HG03558 (cell line): ENCODE measurements around the gene SIRT7.
"Not testable (repeated sequence)": the region's sequence is repeated elsewhere in the genome, so short reads cannot be mapped to it uniquely, and the experiment has no call there.

Experiments
- ATAC-seq: cut with Tn5 transposase; IDR thresholded peaks from one replicate; pipeline ENCODE4 v1.9.1; 2021; ENCODE audit warnings: moderate number of reproducible peaks; ENCODE audit not compliant: unreplicated experiment; ENCODE audit errors: extremely low read depth

The SIRT7 gene

GRCh38 chr17:81922566-81923301 is 4.8 kb upstream of the SIRT7 start:
- no peak for ATAC-seq

DNA sequence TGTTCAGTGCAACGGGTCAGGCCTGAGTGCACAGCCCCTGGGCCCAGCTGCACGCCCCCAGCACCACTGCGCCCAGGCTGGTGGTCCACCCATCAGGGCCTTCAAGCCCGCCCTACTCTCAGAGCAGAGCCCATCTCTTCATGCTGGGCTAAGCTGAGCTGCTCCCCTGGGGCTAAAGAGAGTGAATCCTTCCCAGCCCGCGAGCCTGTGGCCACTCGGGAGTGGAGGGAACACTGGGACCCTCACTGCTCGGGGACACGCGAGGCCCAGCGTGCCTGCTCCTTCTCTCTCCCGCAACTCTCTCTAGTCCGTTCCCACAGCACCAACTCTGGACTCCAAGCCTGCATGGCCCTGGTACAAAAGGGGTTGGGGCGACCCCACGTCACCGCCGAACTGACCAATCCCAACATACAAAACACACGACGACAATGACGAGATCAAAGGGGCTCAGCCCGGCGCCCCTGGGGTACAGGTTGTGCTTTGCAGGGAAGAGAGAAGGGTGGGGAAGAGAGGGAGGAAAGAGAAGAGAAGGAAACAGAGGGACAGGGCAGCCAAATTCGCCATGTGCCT is 4.1 kb upstream of the SIRT7 start:
- no peak for ATAC-seq

DNA sequence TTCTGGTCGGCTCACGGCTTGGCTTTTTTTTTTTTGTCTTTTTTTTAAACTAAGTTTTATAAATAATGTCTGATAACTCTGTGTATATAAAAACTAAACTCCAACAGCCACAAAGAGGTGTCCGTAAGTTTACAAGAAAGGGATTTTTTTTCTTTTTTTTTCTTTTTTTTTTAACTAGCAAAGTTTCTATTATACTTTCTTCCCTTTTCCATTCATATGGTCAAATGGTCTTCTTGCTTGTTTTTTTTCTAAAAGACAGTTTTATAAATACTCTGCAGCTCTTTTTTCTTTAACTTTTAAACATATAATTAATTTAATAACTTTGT is 3.5 kb upstream of the SIRT7 start:
- no peak for ATAC-seq

- ATAC-seq, result no peak
Observed at GRCh38 chr17:81920612-81921536, 2.9 kb upstream of the SIRT7 start.

DNA sequence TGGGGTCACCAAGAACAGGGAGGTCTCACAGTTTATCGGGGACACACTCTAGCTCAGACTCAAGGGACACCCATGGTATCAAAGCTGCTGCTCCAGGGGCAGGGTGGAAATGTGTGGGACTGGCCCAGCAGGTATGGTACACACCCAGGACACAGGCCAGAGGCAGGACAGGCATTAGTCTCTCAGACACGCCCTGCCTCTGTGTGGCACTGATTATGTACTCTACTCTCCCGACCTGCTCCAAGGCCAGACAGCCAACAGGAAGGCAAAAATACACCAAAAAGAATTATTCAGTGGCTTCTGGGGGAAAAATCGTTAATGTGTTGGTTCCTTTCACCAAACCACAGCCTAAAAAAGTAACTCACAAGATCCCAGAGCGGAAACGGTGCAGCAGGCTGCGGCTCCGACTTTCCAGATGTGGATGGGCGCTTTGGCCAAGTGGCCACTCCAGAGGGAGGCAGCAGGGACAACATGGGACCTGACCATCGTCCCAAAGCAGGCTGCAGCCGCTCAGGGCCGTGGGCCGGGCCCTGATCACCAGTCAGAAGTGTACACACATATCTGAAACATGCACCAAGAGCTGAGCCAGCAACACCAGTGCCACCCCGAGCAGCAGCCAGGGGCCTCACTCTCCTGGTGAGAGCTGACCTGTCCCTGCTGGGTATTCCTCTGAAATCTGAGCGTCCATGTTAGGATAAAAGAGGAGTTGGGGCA is 1.0 kb upstream of the SIRT7 start:
- no peak for ATAC-seq

DNA sequence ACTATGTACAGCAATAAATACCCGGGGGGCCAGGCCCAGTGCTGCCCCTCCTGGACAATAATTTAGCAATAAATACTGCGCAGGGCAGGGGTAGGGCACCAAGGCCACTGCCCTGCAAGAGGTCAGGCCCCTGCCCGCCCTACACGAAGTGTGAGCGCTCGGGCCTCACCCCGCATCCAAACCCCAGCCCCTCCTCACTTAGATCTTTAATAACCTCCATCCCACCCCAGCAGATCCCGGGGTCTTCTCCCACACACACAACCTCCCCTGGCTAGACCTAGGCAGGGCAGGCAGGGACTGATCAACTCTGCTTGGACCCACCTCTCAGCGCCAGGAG is 325 bp upstream of the SIRT7 start:
- not testable (repeated sequence) for ATAC-seq

DNA sequence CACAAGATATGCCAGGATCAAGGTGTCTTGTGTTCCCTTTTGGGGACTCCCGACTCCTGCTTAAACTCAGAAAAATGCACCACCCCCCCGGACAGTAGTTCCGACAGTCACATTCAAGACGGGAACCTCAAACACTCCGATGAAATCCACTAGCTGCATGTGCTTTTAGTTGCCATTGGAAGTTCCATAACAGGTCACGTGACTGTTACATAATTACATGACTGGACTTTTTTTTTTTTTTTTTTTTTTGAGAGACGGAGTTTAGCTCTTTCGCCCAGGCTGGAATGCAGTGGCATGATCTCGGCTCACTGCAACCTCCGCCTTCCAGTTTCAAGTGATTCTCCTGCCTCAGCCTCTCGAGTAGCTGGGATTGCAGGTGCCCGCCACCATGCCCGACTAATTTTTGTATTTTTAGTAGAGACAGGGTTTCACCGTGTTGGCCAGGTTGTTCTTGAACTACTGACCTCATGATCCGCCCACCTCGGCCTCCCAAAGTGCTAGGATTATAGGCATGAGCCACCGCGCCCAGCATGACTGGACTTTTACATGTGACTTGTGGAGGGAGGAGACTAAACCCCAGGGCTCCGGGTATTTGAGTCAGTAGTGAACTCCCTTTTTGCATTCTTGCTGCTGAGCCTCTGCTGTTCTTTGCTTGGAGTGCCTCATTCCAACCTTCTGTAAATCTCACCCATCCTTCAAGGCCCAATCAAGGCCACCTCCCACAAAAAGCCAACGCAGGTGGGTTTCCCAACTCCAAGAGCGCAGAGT is 1.6 kb downstream of the SIRT7 start:
- no peak for ATAC-seq

- ATAC-seq, result no peak
Observed at GRCh38 chr17:81915331-81915730, 2.6 kb downstream of the SIRT7 start.

DNA sequence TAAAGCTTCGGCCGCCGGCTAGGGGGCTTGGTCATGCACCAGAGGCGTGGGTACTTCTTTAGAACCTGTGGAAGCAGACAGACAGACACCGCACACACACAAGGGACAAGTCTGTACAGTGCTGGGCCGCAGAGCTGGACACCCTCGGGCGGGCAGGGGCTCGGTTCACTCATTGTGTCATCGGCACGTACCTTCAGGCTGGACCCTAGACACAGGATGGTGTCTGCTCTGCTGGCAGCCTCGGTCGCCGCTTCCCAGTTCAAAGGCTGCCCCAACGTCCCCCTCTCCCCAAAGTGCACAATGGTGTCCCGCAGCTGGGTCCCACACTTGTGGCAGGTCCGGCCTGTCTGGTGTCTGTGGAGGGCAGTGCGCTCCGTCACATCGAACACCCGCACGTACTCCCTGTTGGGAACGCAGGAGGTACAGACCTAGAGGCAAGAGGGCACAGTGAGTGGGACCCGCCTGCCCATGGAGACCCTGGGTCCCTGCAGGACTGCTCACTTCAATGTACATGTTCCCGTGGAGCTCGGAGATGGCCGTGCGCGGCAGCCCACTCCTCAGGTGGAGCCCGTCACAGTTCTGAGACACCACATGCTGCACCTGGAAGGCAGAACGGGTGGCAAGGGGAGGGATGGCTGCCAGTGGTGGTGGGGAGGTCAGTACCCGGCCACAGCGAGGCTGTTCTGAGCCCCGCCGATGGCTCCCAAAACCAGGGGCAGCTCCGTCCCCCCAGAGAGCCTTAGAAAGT is 3.7 kb downstream of the SIRT7 start:
- ATAC-seq, result no peak

DNA sequence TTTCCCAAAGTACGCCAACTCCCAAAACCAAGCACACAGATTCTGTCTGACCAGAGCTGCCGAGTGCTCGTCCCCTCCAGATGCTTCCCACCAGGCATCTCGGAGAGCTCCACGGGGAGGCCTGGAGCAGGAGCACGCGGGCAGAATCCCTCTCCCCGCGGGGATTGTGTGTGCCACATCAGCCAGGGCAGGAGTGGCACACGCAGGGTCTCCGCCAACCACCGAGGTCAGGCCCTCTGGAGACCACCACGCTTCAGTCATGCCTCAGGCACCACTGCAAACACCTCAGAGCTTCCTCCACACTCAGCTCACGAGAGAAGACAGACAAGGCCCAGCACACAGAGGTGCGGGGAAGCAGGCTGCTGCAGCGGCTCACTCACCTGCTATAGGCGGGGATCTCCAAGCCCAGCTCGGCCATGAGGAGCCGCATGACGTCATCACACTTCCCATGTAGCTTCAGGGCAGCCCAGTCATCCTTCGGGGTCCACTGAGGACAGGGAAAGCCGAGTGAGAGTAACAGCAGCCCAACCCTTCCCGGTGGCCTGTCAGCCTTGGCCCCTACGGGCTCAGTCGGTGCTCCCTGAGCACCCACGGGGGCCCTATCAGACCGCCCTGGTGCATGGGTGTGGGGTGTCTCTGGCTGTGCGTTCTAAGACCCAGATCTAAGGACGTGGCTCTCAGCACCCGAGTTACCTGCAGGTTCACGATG is 4.4 kb downstream of the SIRT7 start:
- ATAC-seq, result no peak

DNA sequence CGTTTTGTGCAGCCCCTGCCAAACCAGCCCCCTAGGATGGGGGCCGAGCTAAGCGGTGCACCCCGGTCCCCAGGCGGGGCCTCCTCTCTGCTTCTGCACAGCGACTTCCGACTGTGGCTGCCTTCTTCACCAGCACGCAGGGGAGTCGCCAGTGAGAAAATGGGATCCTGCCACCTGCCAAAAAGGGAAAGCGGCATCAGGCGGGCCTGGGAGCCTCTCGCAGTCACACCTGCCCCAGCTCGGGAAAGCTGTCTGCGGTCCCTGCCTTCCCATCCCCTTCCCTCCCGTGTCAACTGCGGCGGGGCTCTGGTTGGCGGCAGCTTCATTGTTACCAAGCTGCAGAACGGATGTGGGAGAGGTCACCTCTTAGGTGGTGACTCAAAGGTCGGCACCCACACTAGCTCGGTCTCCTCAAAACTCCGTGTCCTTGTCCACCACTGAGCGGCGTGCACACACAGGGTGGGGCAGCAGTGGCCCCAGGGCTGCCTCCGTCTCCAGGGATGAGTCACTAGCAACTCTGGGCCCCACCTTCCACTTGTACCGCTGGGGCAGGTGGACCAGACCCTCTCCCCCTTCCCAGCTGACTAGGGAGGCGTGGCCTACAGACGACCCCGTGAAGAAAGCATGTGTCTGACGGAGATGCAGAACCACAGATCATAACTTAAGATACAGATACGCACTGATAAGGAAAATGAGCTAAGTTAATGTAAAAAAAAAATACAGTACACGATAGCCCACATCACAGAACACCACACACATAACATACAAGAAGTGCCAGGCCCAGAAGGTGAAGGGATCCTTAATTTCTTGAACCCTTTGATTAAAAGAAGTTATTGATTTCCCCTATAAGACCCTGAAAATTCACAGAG is 5.3 kb downstream of the SIRT7 start:
- no peak for ATAC-seq

DNA sequence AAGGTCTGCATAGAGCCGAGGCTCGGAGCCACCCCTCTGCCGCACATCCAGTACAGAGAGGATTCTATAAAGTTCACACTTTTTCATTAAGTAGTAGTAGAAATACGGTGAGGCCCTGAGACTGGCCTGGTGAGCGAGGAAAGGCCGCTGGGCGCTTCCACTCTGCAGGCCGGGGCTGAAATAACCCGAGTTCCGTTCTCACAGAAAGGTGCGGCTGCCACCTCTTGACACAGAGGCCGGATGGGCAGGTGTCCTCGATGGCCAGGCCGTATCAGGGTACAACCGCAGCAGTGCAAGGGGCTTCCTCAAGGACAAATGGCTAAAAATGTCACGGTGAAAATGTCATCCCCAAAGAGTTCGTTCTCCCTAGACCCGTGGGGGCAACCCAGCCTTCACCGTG is 6.0 kb downstream of the SIRT7 start:
- ATAC-seq, result no peak

DNA sequence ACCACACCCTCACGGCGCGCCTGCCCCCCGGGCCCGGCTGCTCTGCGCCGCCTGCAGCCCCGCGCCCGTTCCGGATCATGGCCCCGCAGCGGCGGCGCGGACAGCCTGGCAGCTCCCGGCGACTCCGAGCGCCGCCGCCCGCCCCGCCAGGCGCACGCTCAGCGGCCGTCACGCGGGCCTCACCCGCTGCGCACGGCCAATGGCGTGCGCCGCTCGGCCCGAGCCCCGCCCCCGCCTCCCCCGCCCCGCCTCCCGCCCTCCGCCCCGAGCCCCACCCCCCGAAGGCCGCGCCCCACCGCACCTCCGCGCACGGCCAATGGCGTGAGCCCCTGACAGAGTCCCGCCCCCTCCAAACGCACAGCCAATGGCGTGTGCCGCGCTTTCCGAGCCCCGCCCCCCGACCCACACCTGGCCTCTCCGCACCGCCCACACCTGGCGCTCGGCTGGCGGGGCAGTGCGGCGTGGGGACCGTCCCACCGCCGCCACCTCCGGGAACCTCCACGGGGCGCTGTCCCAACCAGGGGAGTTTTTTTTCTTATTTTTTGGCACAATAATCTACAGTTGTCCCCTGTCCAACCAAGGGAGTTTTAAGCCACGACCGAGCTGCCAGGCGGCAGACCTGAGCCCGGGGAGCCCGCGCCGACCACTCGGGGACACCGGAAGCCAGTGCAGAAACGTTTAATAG is 6.6 kb downstream of the SIRT7 start, which contains the start of gene PCYT2:
PCYT2 (minus strand) TSS at position 123 of the 685 bp plus-strand sequence; CDS start at position 79, 44 bp downstream.
- ATAC-seq, result no peak

DNA sequence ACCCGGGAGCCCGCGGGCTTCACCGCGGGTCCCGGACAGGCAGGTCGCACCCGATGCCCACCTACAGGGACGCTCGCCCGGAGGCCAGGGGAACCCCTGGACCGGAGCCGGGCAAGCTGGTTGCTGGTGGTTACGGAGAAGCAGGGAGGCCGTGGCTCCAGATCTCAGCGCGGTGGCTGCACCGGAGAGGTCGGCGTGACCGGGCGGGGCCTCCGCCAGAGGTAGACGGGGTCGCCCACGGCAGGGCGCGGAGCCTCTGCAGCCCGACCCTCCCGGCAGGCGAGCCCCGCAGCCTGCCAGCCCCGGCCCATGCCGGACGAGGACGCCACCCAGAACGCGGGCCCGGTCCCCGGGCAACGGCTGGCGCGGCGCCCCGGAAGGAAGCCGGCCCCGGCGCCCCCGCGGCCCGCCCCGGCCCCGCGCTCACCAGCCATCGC is 7.1 kb downstream of the SIRT7 start:
- ATAC-seq, result no peak

DNA sequence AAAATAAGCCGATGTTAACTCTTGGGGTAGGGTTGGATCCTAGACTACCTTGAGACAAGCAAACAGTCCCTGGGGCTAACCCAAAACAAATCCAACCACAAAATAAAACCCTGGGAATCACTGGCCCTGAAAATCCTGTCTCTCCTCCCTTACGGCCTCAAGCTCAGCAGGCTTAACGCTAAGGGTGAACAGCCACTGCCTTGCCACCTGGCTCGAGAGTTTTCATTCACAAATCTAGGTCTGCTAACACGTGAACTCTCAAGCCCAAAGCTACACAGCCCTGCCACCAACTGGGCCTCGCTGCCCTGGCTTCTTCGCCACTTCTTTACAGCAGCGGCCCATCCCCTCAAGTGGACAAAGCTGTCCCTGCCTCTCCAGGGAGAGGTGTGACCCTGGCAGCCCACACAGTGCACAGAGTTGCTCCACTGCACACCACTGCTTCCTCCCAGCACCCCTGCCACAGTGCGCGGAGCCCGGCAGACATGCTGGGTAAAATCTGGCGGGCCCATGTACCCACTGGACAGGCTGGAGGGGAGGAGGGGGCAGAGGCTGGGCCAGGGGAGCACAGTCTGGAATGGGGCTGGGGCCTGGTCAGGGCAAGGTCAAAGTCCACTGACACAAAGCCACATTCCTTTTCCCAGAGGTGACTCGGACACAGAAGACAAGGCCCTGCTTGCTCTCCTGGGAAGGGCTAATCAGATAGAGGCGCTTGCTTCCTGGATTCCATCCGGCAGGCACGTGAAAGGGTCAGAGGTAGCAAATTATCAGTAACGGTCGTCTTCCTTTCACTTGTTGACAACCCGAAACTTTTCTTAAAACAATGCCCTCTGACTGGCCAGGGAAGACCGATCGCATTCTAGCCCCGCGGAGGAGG is 7.8 kb downstream of the SIRT7 start:
- ATAC-seq, result no peak

GRCh38 chr17:81909231-81909630 is 8.7 kb downstream of the SIRT7 start:
- no peak for ATAC-seq
